Measurements from ENCODE around the gene CHRNA4. TPM values are rescaled to one million over a fixed set of nuclear protein-coding genes. Genes with fewer than 3 reads are reported as not detected.

The CHRNA4 gene
- total RNA-seq, 6 experiments from 2014 or later = 4.6 to 165 (median 26.8) TPM

DNA sequence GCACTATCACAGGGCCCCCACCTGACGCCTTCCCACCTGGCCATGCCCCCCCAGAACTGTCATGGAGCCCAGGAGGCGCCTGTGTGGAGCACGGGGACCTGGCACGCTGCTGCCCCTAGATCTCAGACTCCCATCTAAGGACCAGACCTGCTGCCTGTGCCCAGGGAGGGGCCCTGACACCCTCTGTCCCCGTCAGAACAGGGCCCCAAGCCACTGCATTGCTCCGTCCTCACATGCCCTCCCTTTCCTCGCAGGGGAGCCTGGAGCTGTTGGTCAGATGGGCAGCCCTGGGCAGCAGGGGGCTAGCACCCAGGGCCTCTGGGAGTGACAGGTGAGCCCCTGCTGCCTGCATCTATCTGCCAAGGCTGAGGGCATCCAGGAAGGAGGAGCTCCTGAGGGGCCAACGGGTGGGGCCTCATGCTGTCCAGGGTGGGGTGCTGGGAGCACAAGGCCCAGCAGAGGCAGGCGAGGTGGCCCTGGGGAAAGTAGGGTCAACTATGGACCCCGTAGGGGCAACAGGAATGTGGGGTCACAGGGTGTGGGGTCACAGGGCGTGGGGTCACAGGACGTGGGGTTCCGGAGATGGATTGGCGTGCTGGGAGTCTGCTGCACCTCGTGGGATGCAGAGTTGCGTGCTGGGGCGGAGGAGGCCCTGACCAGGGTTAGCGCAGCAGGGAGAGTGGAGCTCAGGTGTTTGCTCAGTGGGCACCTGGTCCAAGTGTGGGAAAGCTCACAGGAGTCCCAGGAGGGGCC, 31.6 kb downstream of the CHRNA4 start:
- no peaks in the 10 kb centered on the region for H3K36me3 ChIP-seq
- intact Hi-C loops (cut with DNase I) = no loop called here
- H3K27me3 ChIP-seq = no peaks in the 10 kb centered on the region
- H3K4me1 ChIP-seq = no peaks in the 10 kb centered on the region
- H3K9me3 ChIP-seq = no peaks in the 10 kb centered on the region
- no peak overlapping the region for H3K4me3 ChIP-seq
- peak in 1 of 3 donors; percentile 46 for DNase-seq
- WGBS (ENCODE audit: insufficient coverage, low coverage, low lambda C conversion rate, missing lambda C conversion rate) = 76% methylated on average over 3 of the region's 18 CpGs
- ATAC-seq = no peak
- TF ChIP-seq, protein P1, sequence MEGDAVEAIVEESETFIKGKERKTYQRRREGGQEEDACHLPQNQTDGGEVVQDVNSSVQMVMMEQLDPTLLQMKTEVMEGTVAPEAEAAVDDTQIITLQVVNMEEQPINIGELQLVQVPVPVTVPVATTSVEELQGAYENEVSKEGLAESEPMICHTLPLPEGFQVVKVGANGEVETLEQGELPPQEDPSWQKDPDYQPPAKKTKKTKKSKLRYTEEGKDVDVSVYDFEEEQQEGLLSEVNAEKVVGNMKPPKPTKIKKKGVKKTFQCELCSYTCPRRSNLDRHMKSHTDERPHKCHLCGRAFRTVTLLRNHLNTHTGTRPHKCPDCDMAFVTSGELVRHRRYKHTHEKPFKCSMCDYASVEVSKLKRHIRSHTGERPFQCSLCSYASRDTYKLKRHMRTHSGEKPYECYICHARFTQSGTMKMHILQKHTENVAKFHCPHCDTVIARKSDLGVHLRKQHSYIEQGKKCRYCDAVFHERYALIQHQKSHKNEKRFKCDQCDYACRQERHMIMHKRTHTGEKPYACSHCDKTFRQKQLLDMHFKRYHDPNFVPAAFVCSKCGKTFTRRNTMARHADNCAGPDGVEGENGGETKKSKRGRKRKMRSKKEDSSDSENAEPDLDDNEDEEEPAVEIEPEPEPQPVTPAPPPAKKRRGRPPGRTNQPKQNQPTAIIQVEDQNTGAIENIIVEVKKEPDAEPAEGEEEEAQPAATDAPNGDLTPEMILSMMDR (IDR thresholded peaks at IDR 0.05) = no peak
- no peak for TF ChIP-seq POLR2A (IDR thresholded peaks at IDR 0.05)
- H3K27ac ChIP-seq = no peak overlapping the region

DNA sequence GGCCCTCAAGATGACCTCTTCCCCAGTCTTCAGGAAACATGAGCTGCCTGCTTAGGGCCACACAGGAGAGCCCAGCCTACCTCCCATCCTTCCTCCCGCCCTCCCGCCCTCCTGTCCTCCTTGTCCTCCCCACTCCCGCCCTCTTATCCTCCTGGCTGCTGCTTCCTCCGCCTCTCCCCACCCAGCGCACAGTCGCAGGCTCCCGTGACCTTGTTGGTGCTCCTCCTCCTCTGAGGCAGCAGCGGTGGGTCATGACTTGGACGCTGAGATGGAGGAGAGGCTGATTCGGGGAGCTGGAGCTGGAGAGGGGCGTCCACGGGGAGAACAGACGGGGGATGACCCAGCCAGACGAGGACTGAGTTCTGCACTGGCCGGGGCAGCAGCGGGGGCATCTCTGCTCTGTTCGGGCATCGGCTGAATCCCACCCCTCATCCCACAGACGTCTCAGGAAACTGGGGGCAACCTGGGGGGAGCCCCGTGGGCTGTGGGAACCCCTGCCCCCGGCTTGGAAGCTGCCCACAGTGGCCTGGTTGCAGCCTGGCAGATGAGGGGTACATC, 32.4 kb downstream of the CHRNA4 start:
- ATAC-seq = no peak
- TF ChIP-seq POLR2A (IDR thresholded peaks at IDR 0.05) = no peak
- TF ChIP-seq, protein P1 (IDR thresholded peaks at IDR 0.05) = no peak
- Histone ChIP-seq H3K27me3 (no peaks in the 10 kb centered on the region), H3K36me3 (no peaks in the 10 kb centered on the region), H3K4me1 (no peaks in the 10 kb centered on the region), H3K27ac (no peak overlapping the region), H3K9me3 (no peaks in the 10 kb centered on the region), H3K4me3 (no peak overlapping the region)
- DNase-seq = peak in 1 of 3 donors; percentile 53
- 61% methylated on average over 7 of the region's 21 CpGs for WGBS (ENCODE audit: insufficient coverage, low coverage, low lambda C conversion rate, missing lambda C conversion rate)
- intact Hi-C loops (cut with DNase I) = no loop called here

DNA sequence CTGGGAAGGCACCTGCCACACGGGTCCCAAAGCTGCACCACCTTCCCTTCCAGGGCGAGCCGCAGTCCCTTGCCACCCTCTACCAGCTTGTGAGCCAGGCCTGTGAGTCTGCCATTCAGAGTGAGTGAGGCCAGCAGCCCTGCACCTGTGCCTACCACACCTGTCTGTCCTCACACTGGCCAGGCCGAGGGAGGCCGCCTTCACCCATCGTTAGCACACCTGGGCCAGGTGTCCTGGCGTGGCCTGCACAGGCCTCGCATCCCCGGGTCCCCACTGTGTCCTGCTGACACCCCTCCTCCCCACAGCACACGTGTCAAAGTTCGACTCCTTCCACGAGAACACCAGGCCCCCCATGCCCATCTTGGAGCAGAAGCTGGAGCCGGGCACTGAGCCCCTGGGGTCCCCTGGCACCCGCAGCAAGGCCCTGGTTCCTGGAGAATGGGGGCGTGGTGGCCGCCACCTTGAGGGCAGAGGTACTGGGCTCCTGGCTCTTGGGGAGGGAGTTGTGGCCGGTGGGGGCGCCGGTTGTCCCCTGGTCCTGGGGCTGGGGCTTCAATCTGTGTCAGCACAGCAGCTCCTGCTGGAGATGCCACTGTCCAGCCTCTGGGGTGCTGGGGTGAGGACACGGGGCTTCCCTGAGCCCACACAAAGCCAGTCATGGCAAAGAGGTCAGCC, 33.0 kb downstream of the CHRNA4 start:
- WGBS (ENCODE audit: insufficient coverage, low coverage, low lambda C conversion rate, missing lambda C conversion rate) = 100% methylated on average over 5 of the region's 20 CpGs
- peak in 1 of 3 donors; percentile 42 for DNase-seq

DNA sequence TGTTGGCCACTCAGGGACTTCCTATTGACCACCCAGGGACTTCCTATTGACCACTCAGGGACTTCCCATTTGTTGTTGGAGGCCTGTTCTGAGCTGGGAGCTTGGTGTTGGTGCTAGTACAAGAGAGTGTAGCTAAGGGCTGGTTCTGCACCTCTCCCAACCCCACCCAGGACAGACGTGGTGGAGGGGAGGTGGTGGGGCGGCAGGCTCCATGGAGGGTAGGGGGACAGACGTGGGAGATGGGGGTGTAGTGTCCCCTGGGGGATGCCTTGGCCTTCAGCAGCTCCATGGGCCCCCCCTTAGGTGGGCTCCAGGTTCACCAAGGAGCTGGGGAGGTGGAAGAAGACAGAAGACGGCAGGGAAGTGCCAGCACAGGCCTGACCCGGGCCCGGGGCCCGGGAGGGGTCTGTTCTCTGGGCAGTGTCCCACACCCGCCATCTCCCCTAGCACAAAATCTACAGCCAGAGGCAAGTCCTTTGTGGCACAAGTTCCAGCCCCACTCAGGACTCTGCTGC, 33.9 kb downstream of the CHRNA4 start:
- Histone ChIP-seq H3K4me3 (no peak overlapping the region), H3K36me3 (no peaks in the 10 kb centered on the region), H3K9me3 (no peaks in the 10 kb centered on the region), H3K4me1 (no peaks in the 10 kb centered on the region), H3K27me3 (no peaks in the 10 kb centered on the region), H3K27ac (no peak overlapping the region)
- 86% methylated on average over 1 of the region's 8 CpGs for WGBS (ENCODE audit: insufficient coverage, low coverage, low lambda C conversion rate, missing lambda C conversion rate)
- ATAC-seq (no peak), DNase-seq (peak in 1 of 3 donors; percentile 42)
- intact Hi-C loops (cut with DNase I) = no loop called here
- TF ChIP-seq, protein P1 (IDR thresholded peaks at IDR 0.05) = no peak
- no peak for TF ChIP-seq POLR2A (IDR thresholded peaks at IDR 0.05)

More for the DNA sequence above, 33.0 kb downstream of the CHRNA4 start:
- H3K27ac ChIP-seq = no peak overlapping the region
- intact Hi-C loops (cut with DNase I) = no loop called here
- no peak overlapping the region for H3K4me3 ChIP-seq
- H3K36me3 ChIP-seq = no peaks in the 10 kb centered on the region
- H3K4me1 ChIP-seq = no peaks in the 10 kb centered on the region
- TF ChIP-seq, protein P1 (IDR thresholded peaks at IDR 0.05) = no peak
- no peak for TF ChIP-seq POLR2A (IDR thresholded peaks at IDR 0.05)
- ATAC-seq = peak in 1 of 4 donors; percentile 15
- no peaks in the 10 kb centered on the region for H3K9me3 ChIP-seq
- no peaks in the 10 kb centered on the region for H3K27me3 ChIP-seq

Data from right lobe of liver (tissue), 6 donors.